ENCODE data around the gene SLIT1. TPM values are rescaled to one million over a fixed set of nuclear protein-coding genes. Genes with fewer than 3 reads are reported as not detected.

Gene SLIT1
- total RNA-seq, 1 donor from 2014 or later = 0.47 TPM

- intact Hi-C loops (cut with micrococcal nuclease) = no loop called here
These were observed 12.7 kb downstream of the SLIT1 start for GRCh38 chr10:97173036-97173435.

DNA sequence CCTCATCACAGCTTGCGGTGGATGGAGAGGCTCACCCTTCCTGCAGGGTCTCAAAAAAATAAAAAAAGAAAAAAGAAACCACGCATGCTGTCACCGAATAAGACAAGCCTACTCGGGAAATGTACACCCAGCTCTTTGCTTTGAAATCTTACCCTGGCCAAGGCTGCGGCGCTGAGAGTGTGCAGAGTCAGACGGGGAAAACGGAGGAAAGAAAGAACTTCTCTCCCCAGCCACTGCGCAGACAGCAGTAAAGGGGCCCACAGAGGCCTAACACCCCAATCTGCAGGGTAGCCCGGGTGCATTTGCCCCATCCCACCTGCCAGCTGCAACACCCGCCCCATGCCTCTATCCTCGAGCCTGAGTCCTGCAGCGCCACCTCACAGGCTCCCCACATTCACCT, 14.8 kb downstream of the SLIT1 start:
- intact Hi-C loops (cut with micrococcal nuclease) = no loop called here

- intact Hi-C loops (cut with micrococcal nuclease) = no loop called here
These were observed 15.7 kb downstream of the SLIT1 start for GRCh38 chr10:97169911-97170693.

DNA sequence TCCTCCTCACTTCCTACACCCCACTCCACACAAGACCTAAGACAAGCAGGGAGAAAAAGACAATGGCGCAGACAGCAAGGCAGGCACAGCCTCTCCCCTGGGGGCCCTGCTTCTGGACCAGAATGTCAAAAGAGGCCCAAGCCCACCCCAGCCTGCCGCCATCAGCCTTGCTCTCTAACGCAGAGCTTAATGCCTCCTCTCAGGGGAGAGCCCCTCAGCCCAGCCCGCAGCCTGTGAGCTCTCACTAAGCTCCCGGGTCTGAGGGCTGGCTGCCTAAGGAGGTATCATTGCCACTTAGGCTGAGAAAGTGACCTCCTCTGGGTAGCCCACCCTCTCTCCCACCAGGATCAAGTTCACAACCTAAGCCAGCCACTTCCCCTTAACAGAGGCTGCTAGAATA, 16.7 kb downstream of the SLIT1 start:
- intact Hi-C loops (cut with micrococcal nuclease) = no loop called here

GRCh38 chr10:97168645-97169044, 17.1 kb downstream of the SLIT1 start:
- intact Hi-C loops (cut with micrococcal nuclease) = no loop called here

DNA sequence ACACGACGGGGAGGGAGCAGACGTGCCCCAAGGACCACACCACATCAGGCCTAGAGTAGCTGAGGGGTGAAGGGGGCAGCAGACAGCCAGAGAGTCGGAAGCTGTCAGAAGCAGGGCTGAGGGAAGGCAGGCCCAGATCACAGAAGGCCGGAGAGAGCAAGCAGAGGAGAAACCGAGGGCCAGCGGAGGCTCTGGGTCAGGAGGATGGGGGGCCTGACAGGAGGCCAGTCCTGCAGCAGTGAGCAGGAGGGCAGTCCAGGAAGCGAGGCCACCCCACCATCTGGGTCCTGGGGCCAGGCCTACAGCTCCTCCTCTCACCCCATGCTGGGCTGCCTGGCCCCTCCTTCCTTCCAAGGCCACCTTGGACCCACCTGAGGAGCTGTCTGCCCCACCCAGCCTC, 20.3 kb downstream of the SLIT1 start:
- intact Hi-C loops (cut with micrococcal nuclease) = no loop called here

DNA sequence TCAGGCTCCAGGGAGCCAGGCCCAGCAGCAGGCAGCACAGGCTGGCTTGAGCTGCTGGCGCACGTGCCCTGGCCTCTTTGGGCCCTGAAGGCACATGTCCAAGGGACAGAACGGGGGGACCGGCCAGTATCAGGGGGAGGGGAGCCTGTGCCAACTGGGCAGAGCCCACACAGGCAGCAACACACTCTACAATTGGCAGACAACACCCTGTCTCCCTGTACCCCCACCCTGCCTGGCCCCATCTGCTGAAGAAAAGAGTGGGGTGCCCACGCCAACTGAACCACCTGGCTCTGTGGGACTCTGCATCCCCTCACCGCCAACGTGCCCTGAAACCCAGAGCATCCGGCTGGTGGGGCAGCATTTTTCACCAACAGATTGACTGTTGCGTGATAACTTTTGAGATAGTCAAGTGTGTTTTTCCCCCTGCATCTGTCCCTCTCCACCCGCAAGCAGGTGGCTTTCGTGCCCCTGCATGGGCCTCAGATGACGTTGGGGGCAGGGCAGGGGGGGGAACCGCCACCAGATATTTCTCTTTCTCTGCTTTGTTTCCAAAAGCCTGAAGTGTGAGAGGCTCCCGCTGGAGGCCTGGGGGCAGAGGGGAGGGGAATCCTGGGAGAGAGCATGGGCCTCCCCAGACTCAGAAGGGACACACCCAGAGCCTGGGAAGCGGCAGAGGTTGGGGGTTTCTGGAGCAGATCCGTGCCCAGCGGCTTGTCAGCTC, 21.8 kb downstream of the SLIT1 start:
- intact Hi-C loops (cut with micrococcal nuclease) = no loop called here

- intact Hi-C loops (cut with micrococcal nuclease) = no loop called here
These were observed 22.6 kb downstream of the SLIT1 start for GRCh38 chr10:97163181-97163580.

DNA sequence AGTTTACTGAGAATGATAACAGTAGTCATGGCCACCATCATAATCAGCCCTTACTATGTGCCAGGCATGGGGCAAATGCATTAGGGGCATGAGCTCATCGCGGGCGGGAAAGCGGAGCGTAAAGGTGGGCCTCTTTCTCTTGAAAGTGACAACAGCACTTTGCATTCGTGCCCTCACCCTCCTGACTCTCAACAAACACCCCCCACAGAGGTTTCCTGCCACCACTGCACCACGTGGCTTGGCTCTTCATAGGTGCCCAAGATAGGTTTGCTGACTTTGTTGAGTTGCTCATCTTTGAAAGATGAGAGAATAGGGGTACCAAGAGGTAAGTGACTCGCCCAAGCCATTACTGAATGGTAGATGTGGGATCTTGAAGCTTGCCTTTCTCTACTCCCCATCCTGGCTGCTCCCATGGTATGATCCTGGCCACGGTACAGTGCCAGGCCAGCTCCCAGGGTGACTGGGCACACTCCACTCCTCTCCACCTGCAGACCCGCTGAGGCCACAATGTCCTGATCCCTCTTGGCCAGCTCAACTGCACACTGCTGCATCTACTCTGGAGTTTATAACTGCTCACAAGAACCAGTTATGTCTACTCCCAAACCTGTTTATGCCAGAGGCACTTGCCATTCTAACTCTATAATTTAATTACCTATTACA, 26.0 kb downstream of the SLIT1 start:
- intact Hi-C loops (cut with micrococcal nuclease) = no loop called here

- intact Hi-C loops (cut with micrococcal nuclease) = no loop called here
These were observed 28.1 kb downstream of the SLIT1 start for GRCh38 chr10:97157578-97158095.

- intact Hi-C loops (cut with micrococcal nuclease) = no loop called here
These were observed 31.0 kb downstream of the SLIT1 start for GRCh38 chr10:97154781-97155180.

- intact Hi-C loops (cut with micrococcal nuclease) = no loop called here
These were observed 31.6 kb downstream of the SLIT1 start for GRCh38 chr10:97154162-97154561.

DNA sequence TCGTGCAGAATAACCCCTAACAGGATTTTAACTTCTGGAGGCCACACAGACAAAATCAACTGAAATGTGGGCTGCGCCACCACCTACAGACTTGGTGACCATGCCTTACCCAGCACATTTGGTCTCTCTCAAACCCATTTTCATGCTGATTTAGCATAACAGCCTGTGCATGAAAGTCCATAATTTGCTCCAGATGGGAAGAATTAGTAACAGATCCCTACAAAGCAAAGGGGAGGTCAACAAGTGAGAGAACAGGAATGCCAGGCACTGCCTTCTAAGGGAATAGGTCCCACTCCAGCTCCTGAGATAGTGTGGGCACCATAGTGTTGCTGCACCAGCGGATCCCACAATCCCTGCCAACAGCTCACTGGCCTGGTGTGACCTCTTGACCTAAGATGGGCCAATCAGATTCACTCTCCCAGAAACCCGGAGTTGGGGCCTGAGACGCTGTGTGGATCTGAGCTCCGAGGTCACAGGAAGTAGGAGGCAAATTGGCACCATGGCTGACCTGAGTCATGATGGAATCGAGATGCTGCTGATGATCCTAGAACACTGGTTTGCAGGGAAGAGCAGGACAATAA, 32.4 kb downstream of the SLIT1 start:
- intact Hi-C loops (cut with micrococcal nuclease) = no loop called here

DNA sequence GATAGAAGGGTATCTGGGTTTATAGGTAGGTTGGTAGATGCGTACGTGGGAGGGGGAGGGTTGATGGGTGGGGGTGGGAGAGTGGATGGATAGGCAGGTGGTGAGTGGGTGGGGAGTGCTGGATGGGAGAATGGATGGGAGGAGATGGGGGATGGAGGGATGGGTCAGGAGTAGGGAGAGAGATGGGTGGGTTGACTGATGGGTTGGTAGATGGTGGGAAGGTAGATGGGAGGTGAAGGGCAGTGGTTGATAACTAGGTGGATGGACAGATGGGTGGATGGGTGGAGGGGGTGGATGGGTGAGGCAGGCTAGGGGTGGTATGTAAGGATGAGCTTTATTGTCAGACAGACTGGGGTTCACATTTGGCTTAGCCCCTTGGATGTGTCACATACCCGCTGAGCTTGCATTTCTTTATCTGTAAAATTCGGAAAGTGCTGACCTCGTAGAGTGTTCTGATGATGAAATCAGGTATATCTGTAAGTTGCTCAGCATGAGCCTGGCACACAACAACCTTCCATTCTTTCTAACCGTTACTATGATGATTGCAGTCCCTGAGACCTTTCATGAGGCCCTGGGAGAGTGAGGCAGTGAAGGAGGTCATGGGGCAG, 34.3 kb downstream of the SLIT1 start:
- intact Hi-C loops (cut with micrococcal nuclease) = no loop called here

- intact Hi-C loops (cut with micrococcal nuclease) = no loop called here
These were observed 35.1 kb downstream of the SLIT1 start for GRCh38 chr10:97150616-97151015.

- intact Hi-C loops (cut with micrococcal nuclease) = no loop called here
These were observed 35.7 kb downstream of the SLIT1 start for GRCh38 chr10:97150013-97150595.

DNA sequence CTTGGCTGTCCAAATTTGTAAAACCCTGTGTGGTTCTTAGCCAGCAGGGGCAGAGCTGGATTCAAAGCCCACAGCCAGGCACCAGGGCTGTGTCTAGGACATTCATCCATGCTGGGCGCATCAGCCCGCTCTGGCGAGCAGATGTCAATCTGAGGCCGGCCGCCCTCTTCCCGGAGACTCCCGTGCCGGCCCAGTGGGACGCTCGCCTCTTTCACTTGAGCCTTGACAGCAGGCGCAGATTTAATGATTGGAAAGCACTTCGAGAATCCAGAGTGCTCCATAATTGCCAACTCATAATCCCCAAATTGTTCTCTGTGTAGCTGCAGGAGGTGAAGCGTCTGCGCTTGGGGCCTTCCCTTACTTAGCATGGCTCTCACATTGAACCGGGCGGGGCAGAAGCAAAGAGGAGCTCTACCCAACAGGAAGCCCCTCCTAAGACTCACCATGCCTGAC, 36.7 kb downstream of the SLIT1 start:
- intact Hi-C loops (cut with micrococcal nuclease) = no loop called here

DNA sequence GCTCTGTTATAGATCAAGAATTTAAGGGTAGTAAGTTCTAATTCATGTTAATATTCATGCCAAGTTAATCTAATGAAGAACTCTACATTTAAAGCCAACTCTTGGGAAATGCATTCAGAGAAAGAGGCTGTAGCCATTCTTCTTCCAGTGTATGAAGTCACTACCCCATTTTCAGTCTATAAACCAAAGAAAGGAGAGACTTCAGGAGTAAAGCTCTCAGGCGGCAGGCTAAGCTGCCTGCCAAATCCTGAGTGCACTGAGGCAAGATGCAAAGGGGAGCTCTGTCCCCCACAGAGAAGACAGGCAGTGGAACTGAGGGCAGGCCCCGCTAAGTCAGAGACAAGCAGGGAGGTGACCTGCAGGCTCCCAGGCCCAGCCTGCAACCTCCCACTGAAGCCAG, 41.5 kb downstream of the SLIT1 start:
- intact Hi-C loops (cut with micrococcal nuclease) = no loop called here

DNA sequence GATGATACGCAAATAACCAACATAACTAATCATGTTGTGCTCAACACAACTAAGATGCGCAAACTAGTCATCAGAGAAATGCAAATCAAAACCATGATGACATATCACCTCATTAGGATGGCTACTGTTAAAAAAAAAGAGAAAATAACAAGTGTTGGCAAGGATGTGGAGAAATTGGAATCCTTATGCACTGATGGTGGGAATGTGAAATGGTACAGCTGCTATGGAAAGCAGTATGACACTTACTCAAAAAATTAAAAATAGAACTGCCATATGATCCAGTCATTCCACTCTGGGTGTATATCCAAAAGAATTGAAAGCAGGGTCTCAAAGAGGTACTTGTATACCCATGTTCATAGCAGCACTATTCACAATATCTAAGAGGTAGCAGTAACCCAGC, 42.9 kb downstream of the SLIT1 start:
- intact Hi-C loops (cut with micrococcal nuclease) = no loop called here

DNA sequence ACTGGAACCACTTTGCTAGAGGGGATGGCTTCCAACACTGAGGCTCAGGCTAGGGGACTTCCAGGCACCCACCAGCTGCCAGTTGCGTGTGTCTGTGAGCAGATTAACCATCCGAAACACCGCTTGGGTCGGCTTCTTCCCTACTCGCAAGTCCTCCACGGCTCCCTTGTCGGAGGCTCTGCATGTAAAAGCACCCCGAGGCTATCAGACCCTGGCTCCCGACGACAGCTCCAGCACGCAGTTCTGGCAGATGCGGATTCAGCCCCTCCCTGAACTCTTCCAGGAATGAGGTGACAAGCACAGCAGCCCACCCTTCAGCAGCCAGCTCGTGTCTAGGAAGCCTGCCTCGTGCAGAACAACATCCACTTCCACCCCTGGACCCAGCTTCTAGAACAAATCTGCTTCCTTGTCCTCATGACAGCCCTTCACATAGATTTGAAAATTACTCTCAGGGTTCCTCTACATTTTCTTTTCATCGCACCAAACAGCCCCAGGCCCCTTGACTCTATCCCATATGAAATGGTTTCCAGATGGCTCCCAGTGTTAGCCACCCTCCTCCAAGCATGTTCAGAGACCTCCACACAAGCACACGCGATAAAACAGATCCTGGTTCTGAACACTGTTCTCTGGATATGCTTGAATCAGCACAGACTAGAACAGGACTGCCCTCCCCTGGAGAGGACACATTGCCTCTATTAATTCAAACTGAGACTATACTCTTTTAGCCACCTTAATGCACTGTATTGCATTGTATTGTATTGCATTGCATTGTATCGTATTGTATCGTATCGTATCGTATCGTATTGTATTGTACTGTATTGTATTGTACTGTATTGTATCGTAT, 44.6 kb downstream of the SLIT1 start:
- intact Hi-C loops (cut with micrococcal nuclease) = no loop called here
